HEK293 (cell line): ENCODE data around the gene TBL1XR1.

ENCODE experiments used
- CTCF ChIA-PET: fragments of 350-600 bp; formaldehyde crosslinking; extraction: SDS; loops from one replicate; lab custom pipeline; 2021; ENCODE audit warnings: antibody characterized with exemption; lab: Yijun Ruan, JAX
- POLR2A ChIA-PET: fragments of 300-600 bp; formaldehyde crosslinking; extraction: SDS; loops from one replicate; lab custom pipeline; 2020; ENCODE audit warnings: antibody characterized with exemption, inconsistent platforms; lab: Yijun Ruan, JAX
- H3K27ac ChIP-seq: fragments of 200-500 bp; sonication (Bioruptor generic); 2 replicates; pipeline ENCODE4 v1.5.1; 2014; ENCODE audit warnings: low read depth, low read length, control low read depth, inconsistent platforms; ENCODE audit errors: extremely low read depth
- H3K36me3 ChIP-seq, 2 experiments: fragments of 200-500 bp in 1 of 2; sonication (Bioruptor generic) in 1 of 2; 1 replicate in 1 of 2; 2 replicates in 1 of 2; pipeline ENCODE4 v1.5.1; 2014 to 2017; ENCODE audit warnings: inconsistent platforms in 2 of 2, low read length in 2 of 2; ENCODE audit not compliant: control insufficient read depth in 2 of 2, insufficient read depth in 1 of 2
- H3K4me1 ChIP-seq: fragments of 200-500 bp; sonication (Bioruptor generic); 2 replicates; pipeline ENCODE4 v1.5.1; 2014; ENCODE audit warnings: mild to moderate bottlenecking, low read length, inconsistent platforms; ENCODE audit not compliant: control insufficient read depth, insufficient read depth
- H3K4me3 ChIP-seq: 2 replicates; pipeline ENCODE4 v1.5.1; 2011; ENCODE audit warnings: low read depth, mild to moderate bottlenecking, control low read depth, low read length, moderate library complexity
- H3K9me3 ChIP-seq: fragments of 200-500 bp; sonication (Bioruptor generic); 2 replicates; pipeline ENCODE4 v1.5.1; 2014; ENCODE audit warnings: low read depth, low read length, inconsistent platforms; ENCODE audit not compliant: control insufficient read depth, insufficient read depth
- BCL11B ChIP-seq: fragments of 450-650 bp; formaldehyde crosslinking; IDR thresholded peaks from 2 replicates; pipeline ENCODE4 v1.5.1; 2016; ENCODE audit warnings: low read depth, missing biosample characterization, missing genetic modification characterization
- GLIS1 ChIP-seq: fragments of 450-650 bp; formaldehyde crosslinking; IDR thresholded peaks from 2 replicates; pipeline ENCODE4 v1.5.1; 2016; ENCODE audit warnings: missing biosample characterization, missing genetic modification characterization
- KLF16 ChIP-seq: fragments of 450-650 bp; formaldehyde crosslinking; IDR thresholded peaks from 2 replicates; pipeline ENCODE4 v1.5.1; 2017; ENCODE audit warnings: missing biosample characterization, missing genetic modification characterization
- OVOL3 ChIP-seq: fragments of 450-650 bp; formaldehyde crosslinking; IDR thresholded peaks from 2 replicates; pipeline ENCODE4 v1.5.1; 2016; ENCODE audit warnings: missing biosample characterization, missing genetic modification characterization
- REPIN1 ChIP-seq: fragments of 450-650 bp; formaldehyde crosslinking; IDR thresholded peaks from 2 replicates; pipeline ENCODE4 v1.5.1; 2017; ENCODE audit warnings: missing biosample characterization, missing genetic modification characterization, low read depth
- ZBTB8A ChIP-seq: fragments of 450-650 bp; formaldehyde crosslinking; IDR thresholded peaks from 2 replicates; pipeline ENCODE4 v1.5.1; 2016; ENCODE audit warnings: missing biosample characterization, missing genetic modification characterization
- ZNF155 ChIP-seq: fragments of 450-650 bp; formaldehyde crosslinking; IDR thresholded peaks from 2 replicates; pipeline ENCODE4 v1.5.1; 2016; ENCODE audit warnings: missing biosample characterization, missing genetic modification characterization
- ZNF174 ChIP-seq: fragments of 450-650 bp; formaldehyde crosslinking; IDR thresholded peaks from 2 replicates; pipeline ENCODE4 v1.5.0; 2017; ENCODE audit warnings: missing biosample characterization, mild to moderate bottlenecking, missing genetic modification characterization
- ZNF184 ChIP-seq: fragments of 450-650 bp; IDR thresholded peaks from 2 replicates; pipeline ENCODE4 v1.5.1; 2018; ENCODE audit warnings: missing biosample characterization, mild to moderate bottlenecking, missing genetic modification characterization
- ZNF23 ChIP-seq: fragments of 450-650 bp; formaldehyde crosslinking; IDR thresholded peaks from 2 replicates; pipeline ENCODE4 v1.5.1; 2016; ENCODE audit warnings: missing biosample characterization, missing genetic modification characterization, borderline replicate concordance
- ZNF266 ChIP-seq: fragments of 450-650 bp; formaldehyde crosslinking; IDR thresholded peaks from 2 replicates; pipeline ENCODE4 v1.5.1; 2016; ENCODE audit warnings: missing biosample characterization, missing genetic modification characterization, low read depth
- ZNF350 ChIP-seq: fragments of 450-650 bp; formaldehyde crosslinking; IDR thresholded peaks from 2 replicates; pipeline ENCODE4 v1.5.0; 2017; ENCODE audit warnings: missing biosample characterization, mild to moderate bottlenecking, missing genetic modification characterization
- ZNF48 ChIP-seq: fragments of 450-650 bp; formaldehyde crosslinking; IDR thresholded peaks from 2 replicates; pipeline ENCODE4 v1.5.1; 2016; ENCODE audit warnings: missing biosample characterization, missing genetic modification characterization
- ZNF514 ChIP-seq: fragments of 450-650 bp; formaldehyde crosslinking; IDR thresholded peaks from 2 replicates; pipeline ENCODE4 v1.5.1; 2016; ENCODE audit warnings: missing biosample characterization, missing genetic modification characterization
- ZNF530 ChIP-seq: fragments of 450-650 bp; formaldehyde crosslinking; IDR thresholded peaks from 2 replicates; pipeline ENCODE4 v1.5.1; 2016; ENCODE audit warnings: low read depth, missing biosample characterization, missing genetic modification characterization
- ZNF561 ChIP-seq: fragments of 450-650 bp; IDR thresholded peaks from 2 replicates; pipeline ENCODE4 v1.5.1; 2018; ENCODE audit warnings: missing biosample characterization, missing genetic modification characterization, borderline replicate concordance
- ZNF677 ChIP-seq: fragments of 450-650 bp; IDR thresholded peaks from 2 replicates; pipeline ENCODE4 v1.5.0; 2018; ENCODE audit warnings: missing biosample characterization, mild to moderate bottlenecking, missing genetic modification characterization, moderate library complexity
- ZNF701 ChIP-seq: fragments of 450-650 bp; formaldehyde crosslinking; IDR thresholded peaks from 2 replicates; pipeline ENCODE4 v1.5.1; 2016; ENCODE audit warnings: missing biosample characterization, missing genetic modification characterization
- ZNF747 ChIP-seq: fragments of 450-650 bp; formaldehyde crosslinking; IDR thresholded peaks from 2 replicates; pipeline ENCODE4 v1.5.1; 2016; ENCODE audit warnings: missing biosample characterization, missing genetic modification characterization
- ZNF76 ChIP-seq: fragments of 450-650 bp; formaldehyde crosslinking; IDR thresholded peaks from 2 replicates; pipeline ENCODE4; 2016; ENCODE audit warnings: low read depth, missing biosample characterization, missing genetic modification characterization, borderline replicate concordance
- ZNF843 ChIP-seq: fragments of 450-650 bp; formaldehyde crosslinking; IDR thresholded peaks from 2 replicates; pipeline ENCODE4 v1.5.1; 2016; ENCODE audit warnings: missing biosample characterization, missing genetic modification characterization
- TF ChIP-seq, protein P1 (sequence below): fragments of 450-650 bp; formaldehyde crosslinking; conservative IDR thresholded peaks from 2 replicates; pipeline ENCODE4 v1.5.1; 2016; ENCODE audit warnings: low read depth, missing biosample characterization, missing genetic modification characterization
- TF ChIP-seq, protein P2 (sequence below): fragments of 450-650 bp; formaldehyde crosslinking; IDR thresholded peaks from 2 replicates; pipeline ENCODE4 v1.5.1; 2016; ENCODE audit warnings: missing biosample characterization, missing genetic modification characterization
- TF ChIP-seq, protein P3 (sequence below): sonication (generic); formaldehyde crosslinking; IDR thresholded peaks from 2 replicates; pipeline ENCODE4 v1.8.1; 2022; ENCODE audit warnings: mild to moderate bottlenecking, moderate library complexity, missing genetic modification reagents
- TF ChIP-seq, protein P4 (sequence below): fragments of 450-650 bp; formaldehyde crosslinking; IDR thresholded peaks from 2 replicates; pipeline ENCODE4 v1.5.1; 2016; ENCODE audit warnings: missing biosample characterization, missing genetic modification characterization
- TF ChIP-seq, protein P5 (sequence below): fragments of 450-650 bp; formaldehyde crosslinking; IDR thresholded peaks from 2 replicates; pipeline ENCODE4 v1.5.1; 2016; ENCODE audit warnings: missing biosample characterization, missing genetic modification characterization

Gene TBL1XR1

DNA sequence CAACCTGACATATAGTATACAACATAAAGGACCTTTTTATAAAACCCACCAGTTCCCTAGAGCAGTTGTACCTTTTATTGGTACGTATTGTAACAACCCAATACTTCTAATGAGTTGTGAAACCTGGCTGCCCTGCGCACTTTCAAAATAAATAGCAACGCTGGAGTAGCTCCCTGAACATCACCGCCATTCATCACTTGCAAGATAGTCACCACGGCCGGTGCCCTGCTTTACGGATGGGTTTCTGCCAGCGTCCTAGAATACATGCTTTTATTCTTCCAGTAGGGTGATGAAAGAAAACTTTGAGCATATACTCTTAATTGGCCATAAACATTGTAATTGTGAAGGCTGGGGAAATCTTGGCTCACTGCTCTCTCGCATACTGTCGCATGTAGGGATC, 220.7 kb downstream of the TBL1XR1 start (continued):
- TF ChIP-seq, protein P1, sequence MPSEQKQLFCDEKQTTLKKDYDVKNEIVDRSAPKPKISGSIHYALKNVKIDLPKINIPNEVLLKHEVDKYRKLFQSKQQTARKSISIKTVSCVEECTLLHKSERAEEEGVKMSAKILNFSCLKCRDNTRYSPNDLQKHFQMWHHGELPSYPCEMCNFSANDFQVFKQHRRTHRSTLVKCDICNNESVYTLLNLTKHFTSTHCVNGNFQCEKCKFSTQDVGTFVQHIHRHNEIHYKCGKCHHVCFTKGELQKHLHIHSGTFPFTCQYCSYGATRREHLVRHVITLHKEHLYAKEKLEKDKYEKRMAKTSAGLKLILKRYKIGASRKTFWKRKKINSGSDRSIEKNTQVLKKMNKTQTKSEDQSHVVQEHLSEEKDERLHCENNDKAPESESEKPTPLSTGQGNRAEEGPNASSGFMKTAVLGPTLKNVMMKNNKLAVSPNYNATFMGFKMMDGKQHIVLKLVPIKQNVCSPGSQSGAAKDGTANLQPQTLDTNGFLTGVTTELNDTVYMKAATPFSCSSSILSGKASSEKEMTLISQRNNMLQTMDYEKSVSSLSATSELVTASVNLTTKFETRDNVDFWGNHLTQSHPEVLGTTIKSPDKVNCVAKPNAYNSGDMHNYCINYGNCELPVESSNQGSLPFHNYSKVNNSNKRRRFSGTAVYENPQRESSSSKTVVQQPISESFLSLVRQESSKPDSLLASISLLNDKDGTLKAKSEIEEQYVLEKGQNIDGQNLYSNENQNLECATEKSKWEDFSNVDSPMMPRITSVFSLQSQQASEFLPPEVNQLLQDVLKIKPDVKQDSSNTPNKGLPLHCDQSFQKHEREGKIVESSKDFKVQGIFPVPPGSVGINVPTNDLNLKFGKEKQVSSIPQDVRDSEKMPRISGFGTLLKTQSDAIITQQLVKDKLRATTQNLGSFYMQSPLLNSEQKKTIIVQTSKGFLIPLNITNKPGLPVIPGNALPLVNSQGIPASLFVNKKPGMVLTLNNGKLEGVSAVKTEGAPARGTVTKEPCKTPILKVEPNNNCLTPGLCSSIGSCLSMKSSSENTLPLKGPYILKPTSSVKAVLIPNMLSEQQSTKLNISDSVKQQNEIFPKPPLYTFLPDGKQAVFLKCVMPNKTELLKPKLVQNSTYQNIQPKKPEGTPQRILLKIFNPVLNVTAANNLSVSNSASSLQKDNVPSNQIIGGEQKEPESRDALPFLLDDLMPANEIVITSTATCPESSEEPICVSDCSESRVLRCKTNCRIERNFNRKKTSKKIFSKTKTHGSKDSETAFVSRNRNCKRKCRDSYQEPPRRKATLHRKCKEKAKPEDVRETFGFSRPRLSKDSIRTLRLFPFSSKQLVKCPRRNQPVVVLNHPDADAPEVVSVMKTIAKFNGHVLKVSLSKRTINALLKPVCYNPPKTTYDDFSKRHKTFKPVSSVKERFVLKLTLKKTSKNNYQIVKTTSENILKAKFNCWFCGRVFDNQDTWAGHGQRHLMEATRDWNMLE (tag by site-specific recombination) = no peak
- TF ChIP-seq REPIN1 (tag by site-specific recombination) (no peak), ZNF155 (tag by site-specific recombination) (no peak), ZNF747 (tag by site-specific recombination) (no peak), ZNF76 (tag by site-specific recombination) (no peak), ZNF843 (tag by site-specific recombination) (no peak), ZNF266 (tag by site-specific recombination) (no peak), ZNF23 (tag by site-specific recombination) (no peak)

DNA sequence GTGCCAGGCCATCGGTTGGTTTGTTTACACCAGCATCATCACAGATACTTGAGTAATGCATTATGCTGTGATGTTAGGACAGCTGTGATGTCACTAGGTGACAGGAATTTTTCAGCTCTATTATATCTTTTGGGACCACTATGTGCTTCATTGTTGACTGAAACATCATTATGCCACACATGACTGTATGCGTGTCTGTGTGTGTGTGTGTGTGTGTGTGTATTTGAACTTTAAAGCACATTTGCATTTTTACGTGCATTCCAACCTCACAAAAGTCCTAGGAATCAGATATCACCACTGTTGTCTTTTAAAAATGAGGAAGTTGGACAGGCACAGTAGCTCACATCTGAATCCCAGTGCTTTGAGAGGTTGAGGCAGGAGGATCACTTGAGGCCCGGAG, 223.0 kb downstream of the TBL1XR1 start:
- TF ChIP-seq OVOL3 (tag by site-specific recombination) (no peak), BCL11B (tag by site-specific recombination) (no peak), ZNF514 (no peak), KLF16 (tag by site-specific recombination) (no peak), ZNF530 (no peak), ZNF48 (tag by site-specific recombination) (no peak), ZNF184 (no peak), GLIS1 (tag by site-specific recombination) (no peak), ZNF174 (no peak), ZNF701 (tag by site-specific recombination) (no peak), ZNF677 (no peak), ZNF561 (tag by site-specific recombination) (no peak), ZNF350 (no peak), ZBTB8A (tag by site-specific recombination) (no peak)
- TF ChIP-seq, protein P2, sequence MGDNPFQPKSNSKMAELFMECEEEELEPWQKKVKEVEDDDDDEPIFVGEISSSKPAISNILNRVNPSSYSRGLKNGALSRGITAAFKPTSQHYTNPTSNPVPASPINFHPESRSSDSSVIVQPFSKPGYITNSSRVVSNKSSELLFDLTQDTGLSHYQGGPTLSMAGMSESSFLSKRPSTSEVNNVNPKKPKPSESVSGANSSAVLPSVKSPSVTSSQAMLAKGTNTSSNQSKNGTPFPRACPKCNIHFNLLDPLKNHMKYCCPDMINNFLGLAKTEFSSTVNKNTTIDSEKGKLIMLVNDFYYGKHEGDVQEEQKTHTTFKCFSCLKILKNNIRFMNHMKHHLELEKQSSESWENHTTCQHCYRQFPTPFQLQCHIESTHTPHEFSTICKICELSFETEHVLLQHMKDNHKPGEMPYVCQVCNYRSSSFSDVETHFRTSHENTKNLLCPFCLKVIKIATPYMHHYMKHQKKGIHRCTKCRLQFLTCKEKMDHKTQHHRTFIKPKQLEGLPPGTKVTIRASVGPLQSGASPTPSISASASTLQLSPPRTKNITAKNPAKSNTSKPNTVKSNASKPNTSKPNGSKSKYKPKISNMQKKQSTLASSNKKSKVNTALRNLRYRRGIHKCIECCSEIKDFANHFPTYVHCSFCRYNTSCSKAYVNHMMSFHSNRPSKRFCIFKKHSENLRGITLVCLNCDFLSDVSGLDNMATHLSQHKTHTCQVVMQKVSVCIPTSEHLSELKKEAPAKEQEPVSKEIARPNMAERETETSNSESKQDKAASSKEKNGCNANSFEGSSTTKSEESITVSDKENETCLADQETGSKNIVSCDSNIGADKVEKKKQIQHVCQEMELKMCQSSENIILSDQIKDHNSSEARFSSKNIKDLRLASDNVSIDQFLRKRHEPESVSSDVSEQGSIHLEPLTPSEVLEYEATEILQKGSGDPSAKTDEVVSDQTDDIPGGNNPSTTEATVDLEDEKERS = no peak
- TF ChIP-seq, protein P3, sequence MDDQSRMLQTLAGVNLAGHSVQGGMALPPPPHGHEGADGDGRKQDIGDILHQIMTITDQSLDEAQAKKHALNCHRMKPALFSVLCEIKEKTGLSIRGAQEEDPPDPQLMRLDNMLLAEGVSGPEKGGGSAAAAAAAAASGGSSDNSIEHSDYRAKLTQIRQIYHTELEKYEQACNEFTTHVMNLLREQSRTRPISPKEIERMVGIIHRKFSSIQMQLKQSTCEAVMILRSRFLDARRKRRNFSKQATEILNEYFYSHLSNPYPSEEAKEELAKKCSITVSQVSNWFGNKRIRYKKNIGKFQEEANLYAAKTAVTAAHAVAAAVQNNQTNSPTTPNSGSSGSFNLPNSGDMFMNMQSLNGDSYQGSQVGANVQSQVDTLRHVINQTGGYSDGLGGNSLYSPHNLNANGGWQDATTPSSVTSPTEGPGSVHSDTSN = no peak
- TF ChIP-seq, protein P4, sequence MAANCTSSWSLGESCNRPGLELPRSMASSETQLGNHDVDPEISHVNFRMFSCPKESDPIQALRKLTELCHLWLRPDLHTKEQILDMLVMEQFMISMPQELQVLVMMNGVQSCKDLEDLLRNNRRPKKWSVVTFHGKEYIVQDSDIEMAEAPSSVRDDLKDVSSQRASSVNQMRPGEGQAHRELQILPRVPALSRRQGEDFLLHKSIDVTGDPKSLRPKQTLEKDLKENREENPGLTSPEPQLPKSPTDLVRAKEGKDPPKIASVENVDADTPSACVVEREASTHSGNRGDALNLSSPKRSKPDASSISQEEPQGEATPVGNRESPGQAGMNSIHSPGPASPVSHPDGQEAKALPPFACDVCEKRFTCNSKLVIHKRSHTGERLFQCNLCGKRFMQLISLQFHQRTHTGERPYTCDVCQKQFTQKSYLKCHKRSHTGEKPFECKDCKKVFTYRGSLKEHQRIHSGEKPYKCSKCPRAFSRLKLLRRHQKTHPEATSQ = no peak
- TF ChIP-seq, protein P5, sequence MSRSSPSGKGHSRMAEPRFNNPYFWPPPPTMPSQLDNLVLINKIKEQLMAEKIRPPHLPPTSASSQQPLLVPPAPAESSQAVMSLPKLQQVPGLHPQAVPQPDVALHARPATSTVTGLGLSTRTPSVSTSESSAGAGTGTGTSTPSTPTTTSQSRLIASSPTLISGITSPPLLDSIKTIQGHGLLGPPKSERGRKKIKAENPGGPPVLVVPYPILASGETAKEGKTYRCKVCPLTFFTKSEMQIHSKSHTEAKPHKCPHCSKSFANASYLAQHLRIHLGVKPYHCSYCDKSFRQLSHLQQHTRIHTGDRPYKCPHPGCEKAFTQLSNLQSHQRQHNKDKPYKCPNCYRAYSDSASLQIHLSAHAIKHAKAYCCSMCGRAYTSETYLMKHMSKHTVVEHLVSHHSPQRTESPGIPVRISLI (tag by site-specific recombination) = no peak
- Histone ChIP-seq H3K27ac (no peak overlapping the region), H3K9me3 (no peaks in the 10 kb centered on the region), H3K4me3 (no peak overlapping the region), H3K36me3 (no peaks in the 10 kb centered on the region), H3K4me1 (no peaks in the 10 kb centered on the region)
- ChIA-PET POLR2A (no interaction called here), CTCF (no interaction called here)
